GM12891 (cell line): Measurements from ENCODE around the gene CROCC2.

ENCODE experiments used
- POLR2A ChIP-seq: IDR thresholded peaks from 2 replicates; pipeline ENCODE4 v1.6.1; 2011; ENCODE audit warnings: low read depth, low read length, control low read depth
- POLR2AphosphoS5 ChIP-seq: IDR thresholded peaks from 2 replicates; pipeline ENCODE4 v1.6.1; 2011; ENCODE audit warnings: low read depth, low read length, control low read depth
- TAF1 ChIP-seq: IDR thresholded peaks from 2 replicates; pipeline ENCODE4 v1.6.1; 2011; ENCODE audit warnings: low read depth, low read length, control low read depth

GRCh38 chr2:240886678-240887609 is 19.2 kb upstream of the CROCC2 start:
- TF ChIP-seq POLR2AphosphoS5 (no peak), POLR2A (no peak), TAF1 (no peak)
